GM03348 (cell line): Measurements from ENCODE around the gene DZIP1L.
A peak's percentile ranks its signal among the peaks of the same experiment; 100 is the strongest.
"Not testable (repeated sequence)": the region's sequence is repeated elsewhere in the genome, so short reads cannot be mapped to it uniquely, and the experiment has no call there.

Source experiments
- DNase-seq: peaks from one replicate; pipeline ENCODE4 v3.0.0; 2012; ENCODE audit warnings: low spot score

The DZIP1L gene, protein sequence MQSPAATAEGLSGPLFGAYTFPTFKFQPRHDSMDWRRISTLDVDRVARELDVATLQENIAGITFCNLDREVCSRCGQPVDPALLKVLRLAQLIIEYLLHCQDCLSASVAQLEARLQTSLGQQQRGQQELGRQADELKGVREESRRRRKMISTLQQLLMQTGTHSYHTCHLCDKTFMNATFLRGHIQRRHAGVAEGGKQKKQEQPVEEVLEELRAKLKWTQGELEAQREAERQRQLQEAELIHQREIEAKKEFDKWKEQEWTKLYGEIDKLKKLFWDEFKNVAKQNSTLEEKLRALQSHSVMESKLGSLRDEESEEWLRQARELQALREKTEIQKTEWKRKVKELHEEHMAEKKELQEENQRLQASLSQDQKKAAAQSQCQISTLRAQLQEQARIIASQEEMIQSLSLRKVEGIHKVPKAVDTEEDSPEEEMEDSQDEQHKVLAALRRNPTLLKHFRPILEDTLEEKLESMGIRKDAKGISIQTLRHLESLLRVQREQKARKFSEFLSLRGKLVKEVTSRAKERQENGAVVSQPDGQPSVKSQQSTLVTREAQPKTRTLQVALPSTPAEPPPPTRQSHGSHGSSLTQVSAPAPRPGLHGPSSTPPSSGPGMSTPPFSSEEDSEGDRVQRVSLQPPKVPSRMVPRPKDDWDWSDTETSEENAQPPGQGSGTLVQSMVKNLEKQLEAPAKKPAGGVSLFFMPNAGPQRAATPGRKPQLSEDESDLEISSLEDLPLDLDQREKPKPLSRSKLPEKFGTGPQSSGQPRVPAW

DNA sequence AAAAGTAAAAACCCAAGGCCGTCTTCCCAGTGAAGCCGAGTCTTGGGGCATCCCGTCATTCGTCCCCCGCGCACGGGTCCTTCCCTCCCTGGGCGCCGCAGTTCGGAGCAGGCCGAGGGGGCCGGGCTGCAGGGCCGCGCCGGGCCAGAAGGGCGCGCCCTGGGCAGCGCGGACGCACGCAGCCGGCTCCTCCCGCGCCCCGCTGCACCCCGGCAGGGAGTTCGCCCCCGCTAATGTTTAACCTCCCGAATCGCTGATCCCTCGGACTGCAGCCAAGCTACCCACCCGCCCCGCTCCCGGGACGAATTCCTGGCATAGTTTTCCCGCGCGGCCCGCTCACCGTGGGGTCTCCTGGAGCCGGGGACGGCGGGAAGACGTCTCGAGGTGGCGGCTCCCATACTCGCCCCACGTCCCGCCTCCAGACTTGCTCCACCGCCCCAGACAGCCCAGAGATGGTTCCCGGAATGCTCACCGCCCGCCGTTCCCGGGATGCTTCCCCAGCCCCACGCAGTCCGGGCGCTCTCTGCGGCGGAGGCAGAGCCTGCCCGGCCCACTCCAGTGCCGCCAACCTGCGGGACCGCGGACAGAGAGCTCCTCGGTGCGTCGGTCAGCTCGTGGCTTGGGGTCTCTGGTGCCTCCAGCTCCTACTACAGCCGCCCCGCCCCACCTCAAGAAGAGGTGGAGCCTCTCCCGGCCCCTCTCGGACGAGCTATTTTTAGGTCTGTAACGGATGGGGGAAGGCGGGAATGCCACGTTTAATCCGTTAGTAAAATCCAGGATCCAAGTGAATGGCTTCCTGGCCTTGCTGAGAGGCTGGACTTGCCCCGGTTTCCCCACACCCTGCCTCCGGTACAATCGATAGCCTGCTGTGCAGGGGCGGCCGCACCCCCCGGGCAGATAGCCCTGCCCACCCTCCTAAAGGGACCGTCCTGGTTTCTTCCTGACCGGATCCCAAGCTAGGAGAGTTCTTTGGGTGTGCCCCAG, at the start of gene DZIP1L:
DZIP1L (minus strand) TSS at position 621 of the 984 bp plus-strand sequence. CDS start 11,637 bp downstream, outside the sequence.
- DNase-seq, result peak; percentile 92

DNA sequence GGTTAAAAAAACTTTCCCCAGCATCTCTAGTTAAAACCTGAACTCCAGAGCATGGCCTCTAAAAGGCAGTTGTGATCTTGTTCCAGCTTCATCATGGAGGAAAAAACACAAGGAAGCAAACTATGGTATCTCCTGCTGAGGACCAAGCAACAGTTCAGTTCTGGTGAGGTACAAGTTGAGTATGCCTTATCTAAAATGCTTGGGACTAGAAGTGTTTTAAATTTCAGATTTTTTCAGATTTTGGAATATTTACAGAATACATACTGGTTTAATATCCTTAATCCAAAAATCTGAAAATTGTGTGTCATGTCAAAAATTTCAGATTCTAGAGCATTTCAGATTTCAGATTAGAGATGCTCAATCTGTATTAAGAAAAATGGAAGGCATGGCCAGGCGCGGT, 49.7 kb upstream of the DZIP1L start:
- no peak for DNase-seq

DNA sequence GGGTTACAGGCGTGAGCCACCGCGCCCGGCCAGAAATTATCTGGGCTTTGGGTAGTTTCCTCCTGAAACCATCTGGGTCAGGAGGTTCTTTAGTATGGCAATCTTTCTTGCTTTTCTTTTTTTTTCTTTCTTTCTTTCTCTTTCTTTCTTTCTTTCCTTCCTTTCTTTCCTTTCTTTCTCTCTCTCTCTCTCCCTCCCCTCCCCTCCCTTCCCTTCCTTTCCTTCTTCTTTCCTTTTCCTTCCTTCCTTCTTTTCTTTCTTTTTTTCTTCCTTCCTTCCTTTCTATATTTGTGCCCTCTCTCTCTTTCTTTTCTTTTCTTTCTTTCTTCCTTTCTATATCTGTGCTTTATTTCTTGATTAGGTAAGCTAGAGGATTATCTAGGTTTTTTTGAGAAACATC, 42.3 kb upstream of the DZIP1L start:
- no peak for DNase-seq

DNA sequence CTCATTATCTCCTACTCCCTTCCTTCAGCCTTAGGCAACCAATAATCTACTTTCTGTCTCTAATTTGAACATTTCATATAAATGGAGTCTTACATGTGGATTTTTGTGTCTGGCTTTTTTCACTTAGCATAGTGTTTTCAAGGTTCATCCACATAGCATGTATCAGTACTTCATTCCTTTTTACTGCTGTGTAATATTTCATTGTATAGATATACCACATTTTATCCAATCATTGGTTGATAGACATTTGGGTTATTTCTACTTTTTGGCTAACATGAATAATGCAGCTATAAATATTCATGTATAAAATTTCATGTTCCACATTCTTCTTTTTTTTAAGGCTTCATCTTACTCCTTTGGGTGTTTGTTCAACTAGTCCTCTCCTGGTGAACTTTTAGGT, 39.1 kb upstream of the DZIP1L start:
- no peak for DNase-seq

DNA sequence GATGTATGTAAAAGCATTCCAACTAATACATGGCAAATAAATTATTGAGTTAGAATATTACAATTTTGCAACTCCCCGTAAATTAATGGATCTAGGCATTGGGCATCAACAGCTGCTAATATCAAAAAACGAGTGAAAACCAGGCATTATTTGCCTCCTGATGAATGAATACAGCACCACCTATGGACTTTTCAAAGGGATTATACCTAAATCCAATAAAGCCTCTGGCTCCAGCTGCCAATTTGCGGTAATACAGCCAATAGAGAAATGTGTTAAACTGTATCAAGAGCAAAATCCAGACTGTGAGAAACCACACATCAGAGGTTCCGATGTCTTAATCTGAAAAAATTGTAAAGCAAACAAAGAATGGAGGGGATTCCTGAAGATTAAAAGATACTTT, 33.1 kb upstream of the DZIP1L start:
- DNase-seq, result no peak

DNA sequence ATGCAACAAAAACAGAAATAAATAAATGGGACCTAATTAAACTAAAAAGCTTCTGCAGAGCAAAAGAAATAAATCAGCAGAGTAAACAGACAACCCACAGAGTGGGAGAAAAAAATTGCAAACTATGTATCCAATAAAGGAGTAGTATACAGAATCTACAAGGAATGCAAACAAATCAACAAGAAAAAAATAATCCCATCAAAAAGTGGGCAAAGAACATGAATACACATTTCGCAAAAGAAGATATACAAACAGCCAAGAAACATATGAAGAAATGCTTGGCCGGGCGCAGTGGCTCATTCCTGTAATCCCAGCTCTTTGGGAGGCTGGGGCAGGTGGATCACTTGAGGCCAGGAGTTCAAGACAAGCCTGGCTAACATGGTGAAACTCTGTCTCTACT, 26.8 kb upstream of the DZIP1L start:
- DNase-seq, result not testable (repeated sequence)

DNA sequence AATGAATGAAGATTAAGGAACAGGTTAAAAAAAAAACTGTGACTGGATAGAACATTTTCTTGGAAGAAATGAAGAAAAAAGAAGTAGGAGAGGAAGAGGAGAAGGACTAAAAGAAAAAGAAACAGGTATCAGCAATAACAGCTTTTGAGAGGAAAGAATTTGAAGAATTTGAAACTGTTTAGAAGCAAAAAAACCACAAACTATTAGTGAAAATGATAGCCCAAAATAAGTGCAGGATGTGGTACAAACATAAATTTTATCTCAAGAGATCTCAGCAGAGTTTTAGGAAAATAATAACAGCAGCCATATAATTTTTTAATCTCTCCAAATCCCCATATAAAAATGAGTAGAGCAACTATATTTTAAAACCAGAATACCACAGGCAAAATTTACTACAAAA, 25.5 kb upstream of the DZIP1L start:
- no peak for DNase-seq

DNA sequence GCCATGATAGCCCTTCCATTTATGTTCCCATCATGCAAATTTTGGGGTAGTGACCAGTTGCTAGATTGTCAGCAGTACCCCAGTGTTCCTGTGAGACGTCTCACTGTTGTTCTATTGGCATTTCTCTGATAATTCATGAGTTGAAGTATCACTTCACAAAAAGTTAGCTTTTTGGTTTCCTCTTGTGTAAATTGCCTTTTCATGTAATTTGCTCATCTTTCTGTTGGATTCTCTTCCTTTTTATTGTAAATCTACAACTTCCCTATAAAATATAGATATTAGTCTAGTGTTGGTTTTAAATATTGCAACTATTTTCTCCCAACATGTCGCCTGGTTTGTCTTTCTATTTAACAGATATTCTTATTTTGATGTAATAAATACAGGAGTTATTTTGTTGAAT, 24.3 kb upstream of the DZIP1L start:
- no peak for DNase-seq

DNA sequence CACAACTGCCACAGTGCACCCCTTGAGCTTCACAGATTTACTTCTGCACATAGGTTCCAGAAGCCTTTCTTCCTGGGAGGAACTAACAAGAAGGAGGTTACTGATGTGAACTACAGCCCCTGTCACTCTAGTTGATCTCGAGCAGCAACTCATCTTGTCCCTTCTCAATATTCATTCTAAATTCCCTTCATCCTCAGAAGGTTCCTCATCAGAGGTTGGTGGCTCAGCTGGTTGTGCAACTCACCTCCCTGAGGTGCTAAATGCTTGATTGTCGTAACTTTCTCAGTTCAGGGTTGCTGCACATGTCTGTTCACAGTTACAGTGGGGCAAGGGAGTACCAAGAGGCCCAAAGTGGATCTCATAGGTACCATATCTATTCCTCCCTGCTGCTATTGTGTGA, 22.5 kb upstream of the DZIP1L start:
- DNase-seq, result no peak

DNA sequence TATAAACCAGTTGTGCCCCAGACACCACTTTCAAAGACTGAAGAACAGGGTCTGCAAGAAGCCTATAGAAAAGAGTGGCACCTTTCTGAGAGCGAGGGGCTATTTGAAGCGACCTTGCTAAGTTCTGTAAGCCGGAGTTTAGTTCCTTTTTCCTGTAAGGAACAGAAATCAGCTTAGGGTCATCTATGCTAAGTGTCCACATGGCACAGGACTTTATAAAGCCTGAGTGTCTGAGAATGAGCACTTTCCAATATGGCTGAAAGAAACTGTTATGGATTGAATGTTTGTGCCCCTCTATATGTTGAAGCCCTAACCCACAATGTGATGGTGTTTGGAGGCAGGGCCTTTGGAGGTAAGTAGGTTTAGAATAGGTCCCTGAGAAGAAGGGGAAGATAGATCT, 20.8 kb upstream of the DZIP1L start:
- no peak for DNase-seq

DNA sequence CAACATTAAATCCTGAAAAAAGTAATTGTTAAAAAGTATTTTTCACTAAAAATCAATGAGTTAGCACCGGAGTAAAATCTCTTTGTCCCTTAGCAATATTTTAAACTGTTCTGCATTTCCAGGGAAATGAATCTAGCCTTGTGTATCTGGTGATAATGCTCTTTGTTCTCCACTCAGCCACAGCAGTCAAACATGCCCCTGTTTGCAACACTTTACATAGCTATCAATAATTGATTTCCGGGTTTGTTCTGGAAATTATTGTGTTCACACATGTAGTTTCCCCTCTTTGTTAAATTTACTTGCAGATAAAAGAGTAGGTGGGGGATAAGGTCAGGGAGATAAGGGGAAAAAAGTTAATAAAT, 20.4 kb upstream of the DZIP1L start:
- no peak for DNase-seq

DNA sequence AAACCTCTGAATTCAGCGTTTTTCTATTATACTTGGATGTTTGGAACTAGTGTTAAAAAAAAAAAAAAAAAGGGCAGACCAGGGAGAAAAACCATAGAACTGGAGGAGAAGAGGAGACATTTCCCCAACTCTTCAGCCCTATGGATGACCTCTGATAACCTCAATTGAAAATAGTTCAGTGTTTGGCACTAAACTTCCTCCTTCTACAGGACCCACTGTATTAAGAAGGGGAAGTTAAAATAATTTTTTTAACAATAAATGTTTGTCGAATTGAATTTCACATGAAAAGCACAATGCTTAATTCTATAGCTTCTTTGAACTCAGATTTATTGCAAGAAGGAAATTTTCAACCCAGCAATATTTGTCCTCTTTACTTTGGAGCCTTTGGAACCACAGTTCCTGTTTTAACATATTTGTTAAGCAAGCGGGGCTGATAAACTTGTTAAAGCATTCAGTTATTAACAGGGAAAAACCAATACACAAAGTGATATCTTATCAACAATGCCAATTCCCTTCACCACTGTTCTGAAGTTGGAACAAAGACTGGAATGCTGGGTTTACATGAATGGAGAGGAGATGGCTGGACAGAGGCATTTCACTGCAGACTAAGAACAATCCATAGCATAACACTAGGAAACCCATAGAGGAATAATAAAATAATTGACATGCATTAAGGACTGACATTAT, 19.9 kb upstream of the DZIP1L start:
- DNase-seq, result no peak

DNA sequence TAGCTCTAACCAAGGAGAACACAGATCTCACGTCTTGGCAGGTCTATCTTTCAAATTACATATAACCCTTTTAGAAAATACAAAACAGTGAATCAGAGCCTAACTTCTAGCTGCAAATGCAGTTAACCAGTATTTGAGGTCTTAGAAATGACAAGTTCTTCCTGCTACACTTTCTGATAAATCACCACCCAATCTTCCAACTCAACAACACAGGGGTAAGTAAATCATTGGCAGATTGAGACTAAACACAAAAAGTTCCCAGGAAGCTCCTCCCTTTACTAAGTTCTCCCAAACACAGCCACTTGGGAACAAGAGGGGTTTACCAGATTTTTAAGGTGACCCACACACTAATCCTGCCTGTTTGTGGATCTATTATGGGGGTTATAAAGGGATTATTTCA, 16.8 kb upstream of the DZIP1L start, which contains the start of gene A4GNT:
A4GNT (minus strand) TSS at position 152 of the 400 bp plus-strand sequence. CDS start 1,134 bp downstream, outside the sequence.
- DNase-seq, result no peak

DNA sequence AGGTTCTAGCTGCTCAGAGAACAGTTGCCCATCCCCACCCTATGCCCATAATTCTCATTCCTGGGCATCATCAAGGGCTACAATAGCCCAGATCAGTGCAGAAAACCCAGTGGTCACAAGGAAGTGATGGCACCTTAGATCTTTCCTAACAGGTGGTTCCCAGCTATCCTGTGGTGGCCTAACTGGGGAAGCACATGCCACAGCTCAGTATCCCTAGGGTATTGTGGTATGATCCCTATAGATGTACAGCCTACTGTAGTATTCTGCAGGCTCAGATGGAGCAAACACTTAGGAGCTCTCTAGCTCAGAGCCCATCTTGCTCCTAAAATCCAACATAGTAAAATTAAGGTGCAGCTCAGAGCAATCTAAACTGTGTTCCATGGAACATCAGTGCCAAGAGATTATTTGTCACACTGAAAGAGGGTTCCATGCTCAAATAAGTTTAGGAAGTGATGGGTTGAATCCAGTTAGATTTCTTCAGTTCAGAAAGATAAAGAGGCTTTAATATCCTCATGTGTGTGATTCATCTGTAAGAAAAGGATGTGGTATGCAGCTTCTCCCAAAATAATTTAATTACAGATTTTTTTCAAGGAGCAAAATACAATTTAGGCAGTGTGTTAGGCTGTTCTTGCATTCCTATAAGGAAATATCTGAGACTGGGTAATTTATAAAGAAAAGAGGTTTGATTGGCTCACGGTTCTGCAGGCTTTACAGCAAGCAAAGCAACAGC, 12.4 kb upstream of the DZIP1L start:
- DNase-seq, result peak; percentile 16

DNA sequence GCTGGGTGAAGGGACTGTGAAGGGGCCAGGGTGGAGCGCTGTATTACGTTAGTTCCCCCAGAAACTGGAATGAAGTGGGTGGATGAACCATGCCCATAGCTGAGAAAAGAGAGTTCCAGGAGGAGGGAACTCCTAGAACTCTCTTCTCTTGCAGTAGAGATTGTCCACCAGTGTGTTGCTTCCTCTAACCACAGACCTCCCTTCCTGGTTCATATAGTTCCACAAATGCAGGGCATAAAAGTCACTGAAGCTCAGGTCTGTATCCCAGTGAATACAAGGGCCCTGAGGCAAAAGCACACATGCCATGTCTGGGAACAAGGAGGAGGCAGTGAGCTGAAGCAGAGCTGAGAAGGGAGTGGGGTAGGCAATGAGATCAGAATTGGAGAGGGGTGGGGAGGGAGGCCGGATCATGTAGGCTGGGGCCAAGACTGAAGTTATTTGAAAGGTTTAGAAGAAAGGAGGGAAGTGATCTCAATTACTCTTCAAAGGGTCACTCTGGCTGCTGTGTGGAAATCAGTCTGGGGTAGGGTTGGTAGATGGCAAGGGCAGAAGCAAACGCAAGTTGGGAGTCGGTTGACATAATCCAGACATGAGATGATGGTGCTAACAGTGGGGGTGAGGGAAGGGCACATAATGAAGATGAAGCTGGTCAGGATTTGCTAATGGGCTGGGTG, 10.3 kb upstream of the DZIP1L start:
- DNase-seq, result peak; percentile 74

DNA sequence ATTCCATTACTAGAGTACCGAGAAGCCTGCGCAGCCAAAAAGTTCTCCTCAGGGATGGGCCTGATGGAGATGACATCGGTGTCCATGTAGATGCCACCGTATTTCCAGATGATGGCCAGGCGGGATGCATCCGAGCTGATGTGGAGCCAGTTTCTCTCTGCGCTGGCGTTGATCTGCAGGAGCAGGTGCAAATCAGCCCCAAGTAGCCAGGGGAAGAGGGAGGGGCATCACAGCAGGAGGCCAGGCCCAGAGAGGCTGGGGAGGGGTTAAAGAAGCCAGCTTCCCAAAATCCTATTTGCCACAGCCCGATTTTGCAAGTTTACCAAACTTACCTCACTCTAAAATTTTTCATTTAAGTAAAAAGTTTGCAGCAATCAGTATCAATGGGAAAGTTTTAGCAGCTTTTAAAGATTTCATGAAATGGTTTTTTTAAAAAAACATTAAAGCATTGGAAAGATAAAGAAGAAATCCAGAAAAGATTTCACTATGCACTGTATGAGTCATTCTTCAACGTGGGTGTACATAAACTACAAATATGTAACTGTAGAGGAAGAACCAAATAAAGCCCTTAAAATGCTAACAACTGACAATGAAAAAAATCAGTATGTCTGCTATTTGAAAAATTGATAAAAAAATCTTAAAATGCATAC, 9.4 kb upstream of the DZIP1L start:
- peak; percentile 74 for DNase-seq

DNA sequence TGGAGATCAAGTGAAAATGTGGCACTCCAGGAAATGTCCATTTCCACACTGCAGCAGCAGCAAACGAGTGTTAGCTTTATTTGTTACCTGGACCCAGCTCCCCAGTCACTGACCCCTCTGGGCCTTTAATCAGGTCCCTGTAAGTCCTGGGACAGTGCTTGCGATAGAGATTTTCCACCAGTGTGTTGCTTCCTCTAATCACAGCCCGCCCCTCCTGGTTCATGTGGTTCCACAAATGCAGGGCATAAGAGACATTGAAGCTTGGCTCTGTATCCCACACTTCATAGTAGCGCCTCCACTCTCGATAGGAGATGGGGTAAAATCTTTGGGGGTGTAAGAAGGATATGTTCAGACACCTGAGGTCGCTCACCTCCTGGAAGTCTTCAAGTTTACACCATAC, 8.8 kb upstream of the DZIP1L start:
- DNase-seq, result no peak

DNA sequence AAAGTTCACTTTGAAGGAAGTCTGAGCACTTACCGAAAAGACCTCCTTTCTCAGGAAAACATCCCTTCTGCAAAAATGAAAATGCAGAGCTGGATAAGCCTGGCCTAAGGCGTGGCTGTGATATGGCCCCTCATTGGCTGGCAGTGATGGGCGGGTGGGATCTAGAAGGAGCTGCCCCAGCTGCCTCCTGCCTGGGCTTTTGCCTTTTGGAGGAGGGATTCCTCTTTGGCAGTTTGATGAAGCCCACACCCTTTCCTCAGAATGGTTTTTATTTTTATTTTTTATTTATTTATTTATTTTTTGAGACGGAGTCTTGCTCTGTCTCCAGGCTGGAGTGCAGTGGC, 4.0 kb upstream of the DZIP1L start:
- peak; percentile 27 for DNase-seq

DNA sequence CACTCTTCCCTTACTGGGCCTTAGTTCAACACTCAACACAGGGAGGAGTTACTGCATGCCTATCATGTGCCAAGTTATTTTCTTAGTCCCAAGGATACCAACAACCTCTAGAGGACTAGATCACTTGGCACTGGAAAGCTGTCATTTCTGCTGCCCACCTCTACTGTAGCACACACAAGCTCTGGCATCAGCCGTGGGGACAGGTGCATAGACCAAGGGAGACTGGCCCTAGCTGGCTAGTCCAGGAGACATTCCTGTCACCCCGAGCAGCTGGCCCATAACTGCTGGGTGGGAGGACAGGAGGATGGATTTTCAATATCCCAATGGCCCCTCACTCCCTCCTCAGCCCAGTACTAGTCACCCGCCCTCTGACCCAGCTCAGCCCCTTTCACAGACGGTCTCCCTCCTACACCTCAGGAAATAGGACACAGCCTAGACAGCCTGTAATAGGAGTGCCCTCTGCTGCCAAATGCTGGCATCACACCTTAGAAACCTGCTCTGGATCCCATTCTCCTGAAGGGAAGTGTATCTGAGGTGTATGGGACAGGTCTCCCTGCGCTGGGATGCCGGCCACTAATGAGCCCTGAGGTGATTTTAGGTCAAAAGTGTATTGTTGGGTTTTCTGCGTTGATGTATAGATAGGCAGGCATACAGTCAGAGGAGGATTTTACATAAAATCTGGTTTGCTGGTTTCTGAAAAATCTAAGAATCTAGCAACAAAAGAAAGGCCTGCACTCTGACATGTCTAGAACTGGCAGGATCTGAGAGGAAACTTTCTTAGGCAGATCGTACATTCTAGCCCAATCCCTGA, 3.4 kb upstream of the DZIP1L start:
- peak; percentile 81 for DNase-seq
